ENCODE data around the gene SEMA6C. TPM values are rescaled to one million over a fixed set of nuclear protein-coding genes. Genes with fewer than 3 reads are reported as not detected.

The SEMA6C gene
- total RNA-seq, 1 donor from 2014 or later = 4.8 TPM

DNA sequence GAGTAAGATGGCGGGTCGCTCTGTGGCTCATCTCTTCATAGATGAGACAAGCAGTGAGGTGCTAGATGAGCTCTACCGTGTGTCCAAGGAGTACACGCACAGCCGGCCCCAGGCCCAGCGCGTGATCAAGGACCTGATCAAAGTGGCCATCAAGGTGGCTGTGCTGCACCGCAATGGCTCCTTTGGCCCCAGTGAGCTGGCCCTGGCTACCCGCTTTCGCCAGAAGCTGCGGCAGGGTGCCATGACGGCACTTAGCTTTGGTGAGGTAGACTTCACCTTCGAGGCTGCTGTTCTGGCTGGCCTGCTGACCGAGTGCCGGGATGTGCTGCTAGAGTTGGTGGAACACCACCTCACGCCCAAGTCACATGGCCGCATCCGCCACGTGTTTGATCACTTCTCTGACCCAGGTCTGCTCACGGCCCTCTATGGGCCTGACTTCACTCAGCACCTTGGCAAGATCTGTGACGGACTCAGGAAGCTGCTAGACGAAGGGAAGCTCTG is 12.4 kb upstream of the SEMA6C start:
- DNase-seq (ENCODE audit: low spot score) = no peak

DNA sequence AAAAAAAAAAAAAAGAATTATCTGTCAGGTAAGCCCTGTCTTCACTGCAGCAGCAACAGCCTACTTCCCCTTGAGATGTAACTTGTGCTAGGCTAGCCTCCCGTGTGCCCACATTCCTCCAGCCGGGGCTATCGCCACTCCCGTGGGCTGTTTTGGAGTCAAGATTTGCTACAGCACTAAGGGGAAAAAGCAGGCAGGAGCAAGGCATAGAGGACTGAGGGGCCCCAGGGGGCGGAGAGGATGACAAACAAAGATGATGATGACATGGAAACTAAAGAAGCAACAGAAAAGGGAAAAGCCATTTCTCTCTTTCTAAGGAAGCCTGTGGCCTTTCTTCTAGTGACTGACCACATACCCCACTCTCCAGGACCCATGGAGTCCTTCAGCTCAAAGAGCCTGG is 11.9 kb upstream of the SEMA6C start:
- DNase-seq (ENCODE audit: low spot score) = no peak

DNA sequence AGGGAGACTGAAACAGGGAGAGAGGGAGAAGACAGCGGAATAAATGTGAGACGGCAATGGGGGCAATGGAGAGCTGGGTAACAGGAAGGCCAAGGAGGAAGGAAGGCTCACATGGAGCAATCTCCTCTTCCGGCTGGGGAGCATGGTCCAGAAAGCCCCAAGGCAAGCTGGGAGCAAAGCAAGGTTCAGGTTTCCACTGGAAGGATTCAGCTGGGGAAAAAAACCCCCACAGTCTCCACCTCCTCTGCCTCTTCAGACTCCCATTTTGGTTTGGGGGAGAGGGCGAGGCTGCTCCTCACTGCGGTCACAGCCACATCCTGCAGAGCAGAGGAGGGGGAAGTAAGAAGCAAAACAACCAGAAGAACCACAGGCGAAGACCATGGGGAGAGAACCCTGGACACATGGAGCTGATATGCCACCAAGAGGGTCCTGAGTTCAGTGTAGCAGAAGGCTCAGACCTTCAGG is 10.7 kb upstream of the SEMA6C start:
- no peak for DNase-seq (ENCODE audit: low spot score)

- no peak for DNase-seq (ENCODE audit: low spot score)
Observed at GRCh38 chr1:151156515-151156819, 10.0 kb upstream of the SEMA6C start, which contains the start of gene TNFAIP8L2. TNFAIP8L2 (plus strand) TSS chr1:151156649; CDS start chr1:151158698, 2,049 bp downstream.

- no peak for DNase-seq (ENCODE audit: low spot score)
Observed at GRCh38 chr1:151147665-151148064, 1.2 kb upstream of the SEMA6C start.

DNA sequence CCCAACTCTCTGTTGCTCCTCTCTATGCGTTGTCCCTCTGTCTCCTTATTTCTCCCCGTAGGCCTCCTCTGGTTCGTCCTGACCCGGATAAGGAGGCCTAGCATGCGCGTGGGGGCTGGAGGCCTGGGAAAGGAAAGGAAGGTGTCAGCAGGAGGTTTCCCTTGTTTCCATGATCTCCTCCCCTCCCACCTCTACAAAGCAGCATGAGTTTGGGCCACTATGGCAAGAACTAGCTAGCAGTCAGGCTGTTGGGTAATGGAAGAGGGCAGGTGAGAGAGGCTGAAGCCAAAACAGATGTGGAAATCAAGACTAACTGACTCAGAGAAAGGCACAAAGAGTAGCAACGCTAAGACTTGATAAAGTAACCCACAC is 687 bp upstream of the SEMA6C start:
- peak; percentile 65 for DNase-seq (ENCODE audit: low spot score)

DNA sequence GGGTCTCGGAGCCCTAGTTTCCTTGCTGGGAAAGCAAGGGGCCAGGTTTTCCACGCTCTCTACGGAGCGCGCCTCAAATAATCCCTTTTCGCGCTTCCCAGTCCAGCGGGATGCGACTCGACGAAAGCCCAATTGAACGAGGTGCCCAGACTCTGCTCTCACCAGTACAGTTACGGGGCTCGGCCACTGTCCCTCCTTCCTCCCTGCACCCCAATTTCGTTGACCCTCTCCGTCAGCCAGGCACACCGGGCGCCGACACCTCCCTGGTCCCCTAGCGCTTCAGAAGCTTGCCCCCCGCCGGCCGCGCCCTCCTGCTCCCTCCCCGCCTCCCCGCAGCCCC is 389 bp downstream of the SEMA6C start:
- DNase-seq (ENCODE audit: low spot score) = no peak

DNA sequence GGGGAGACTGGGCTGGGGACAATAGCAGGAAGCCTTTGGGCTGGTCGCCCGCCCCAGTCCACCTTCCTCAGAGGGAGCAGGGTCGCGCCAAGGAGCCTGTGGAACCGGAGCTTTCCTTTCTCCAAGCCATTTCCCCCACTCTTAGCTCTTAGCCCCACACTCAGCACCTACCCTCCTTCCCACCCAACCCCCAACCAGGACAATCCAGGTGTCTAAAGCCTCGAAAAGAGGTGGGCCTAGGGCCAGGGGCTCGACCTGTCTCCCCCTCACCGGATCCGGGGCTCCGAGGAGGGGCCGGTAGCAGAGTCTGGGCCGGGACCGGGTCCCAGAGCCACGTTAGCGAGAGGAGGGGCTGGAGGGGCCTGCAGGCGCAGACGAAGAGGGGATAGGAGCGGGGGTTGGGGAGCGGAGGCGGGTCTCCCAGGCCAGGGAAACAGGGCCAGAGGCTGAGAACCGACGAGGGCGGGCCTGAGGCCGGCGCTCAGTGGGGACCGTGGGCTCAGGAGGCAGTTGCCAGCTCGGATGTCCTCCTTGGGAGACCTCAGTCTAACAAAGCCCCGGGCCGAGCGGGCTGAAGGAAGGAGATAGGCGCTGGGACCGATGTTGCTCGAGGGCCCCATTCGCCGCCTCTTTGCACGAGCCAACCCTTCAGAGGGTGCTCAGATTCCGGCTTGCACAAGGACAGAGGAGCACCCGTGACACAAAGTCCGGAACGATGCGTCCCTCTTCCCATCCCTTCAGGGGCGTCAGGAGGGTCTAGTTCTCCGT is 943 bp downstream of the SEMA6C start:
- DNase-seq (ENCODE audit: low spot score) = no peak

DNA sequence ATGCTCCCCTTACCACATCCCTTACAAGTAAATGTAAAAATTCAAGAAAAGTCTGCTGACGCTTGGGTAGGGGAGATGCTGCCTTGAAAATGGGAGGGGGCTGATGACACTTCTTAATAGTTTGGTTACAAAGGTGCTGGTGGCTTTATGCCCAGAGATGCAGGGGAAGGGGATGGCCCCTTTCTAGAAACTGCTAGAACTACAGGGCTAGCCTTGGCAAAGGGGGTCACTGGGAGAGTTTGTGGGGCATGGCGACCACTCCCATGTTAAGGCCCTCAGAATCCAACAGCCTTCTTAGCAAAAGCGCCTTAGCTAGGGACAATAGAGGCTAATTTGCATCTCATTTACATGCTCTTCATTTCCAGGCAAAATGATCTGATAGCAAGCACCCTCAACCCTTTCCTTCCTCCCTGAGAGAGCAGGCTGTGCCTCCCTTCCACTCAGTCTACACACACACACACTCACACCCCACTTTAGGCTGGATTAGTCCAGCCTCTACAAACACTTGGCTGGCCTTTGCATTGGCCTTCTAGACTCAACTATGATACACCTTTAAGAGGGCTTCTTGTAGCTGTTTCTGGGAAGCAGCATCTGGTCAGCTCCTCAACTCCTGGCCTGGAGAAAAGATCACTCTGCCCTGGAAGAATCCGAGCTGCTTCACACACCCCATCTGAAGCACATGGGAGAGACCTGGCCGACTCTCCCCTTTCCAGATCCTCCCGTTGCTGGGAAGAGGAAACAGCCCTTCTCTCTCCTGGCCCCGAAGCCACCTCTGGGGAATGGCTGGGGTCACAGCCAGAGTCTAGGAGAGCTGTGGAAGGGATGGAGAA is 1.7 kb downstream of the SEMA6C start:
- no peak for DNase-seq (ENCODE audit: low spot score)

DNA sequence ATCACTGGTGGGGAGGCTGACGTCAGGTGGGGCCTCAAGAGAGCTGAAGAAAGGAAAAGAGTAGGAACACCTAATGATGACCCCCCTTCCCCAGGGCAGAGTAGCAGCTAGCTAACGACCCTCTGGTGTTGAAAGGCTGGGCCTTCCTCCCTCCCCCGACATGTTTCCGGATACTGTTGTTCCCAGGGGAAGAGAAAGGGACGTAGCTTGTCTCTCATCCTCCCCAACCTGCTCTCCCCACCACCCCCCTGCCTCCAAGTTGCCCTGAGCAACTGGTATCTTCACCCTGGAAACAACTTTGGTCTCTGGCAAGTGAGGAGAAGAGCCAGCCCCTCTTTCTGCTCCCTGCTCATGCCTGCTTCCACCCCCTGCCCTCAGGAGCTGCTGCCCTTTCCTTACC is 2.4 kb downstream of the SEMA6C start:
- no peak for DNase-seq (ENCODE audit: low spot score)

- DNase-seq (ENCODE audit: low spot score) = no peak
Observed at GRCh38 chr1:151143057-151143435, 3.4 kb downstream of the SEMA6C start.

- peak; percentile 79 for DNase-seq (ENCODE audit: low spot score)
Observed at GRCh38 chr1:151142411-151143056, 3.9 kb downstream of the SEMA6C start.

DNA sequence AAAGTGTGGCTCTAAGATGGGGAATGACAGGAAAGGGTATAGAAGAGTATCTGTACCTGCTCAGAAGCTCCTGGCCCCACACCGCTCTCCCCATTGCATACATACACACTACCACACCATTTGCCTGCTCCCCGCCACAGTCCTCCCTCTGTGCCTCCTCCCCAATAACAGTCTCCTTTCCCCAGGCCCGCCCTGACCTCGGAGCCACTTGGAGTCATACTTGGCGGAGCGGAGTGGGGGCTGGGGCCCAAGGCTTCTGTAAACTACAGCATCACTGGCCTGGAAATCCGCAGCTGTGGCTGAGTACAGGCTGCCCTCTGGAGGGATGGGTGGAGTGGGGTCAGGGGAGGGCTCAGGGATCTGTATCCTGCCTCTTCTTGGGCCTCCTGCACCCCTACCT is 8.6 kb downstream of the SEMA6C start:
- peak; percentile 72 for DNase-seq (ENCODE audit: low spot score)

DNA sequence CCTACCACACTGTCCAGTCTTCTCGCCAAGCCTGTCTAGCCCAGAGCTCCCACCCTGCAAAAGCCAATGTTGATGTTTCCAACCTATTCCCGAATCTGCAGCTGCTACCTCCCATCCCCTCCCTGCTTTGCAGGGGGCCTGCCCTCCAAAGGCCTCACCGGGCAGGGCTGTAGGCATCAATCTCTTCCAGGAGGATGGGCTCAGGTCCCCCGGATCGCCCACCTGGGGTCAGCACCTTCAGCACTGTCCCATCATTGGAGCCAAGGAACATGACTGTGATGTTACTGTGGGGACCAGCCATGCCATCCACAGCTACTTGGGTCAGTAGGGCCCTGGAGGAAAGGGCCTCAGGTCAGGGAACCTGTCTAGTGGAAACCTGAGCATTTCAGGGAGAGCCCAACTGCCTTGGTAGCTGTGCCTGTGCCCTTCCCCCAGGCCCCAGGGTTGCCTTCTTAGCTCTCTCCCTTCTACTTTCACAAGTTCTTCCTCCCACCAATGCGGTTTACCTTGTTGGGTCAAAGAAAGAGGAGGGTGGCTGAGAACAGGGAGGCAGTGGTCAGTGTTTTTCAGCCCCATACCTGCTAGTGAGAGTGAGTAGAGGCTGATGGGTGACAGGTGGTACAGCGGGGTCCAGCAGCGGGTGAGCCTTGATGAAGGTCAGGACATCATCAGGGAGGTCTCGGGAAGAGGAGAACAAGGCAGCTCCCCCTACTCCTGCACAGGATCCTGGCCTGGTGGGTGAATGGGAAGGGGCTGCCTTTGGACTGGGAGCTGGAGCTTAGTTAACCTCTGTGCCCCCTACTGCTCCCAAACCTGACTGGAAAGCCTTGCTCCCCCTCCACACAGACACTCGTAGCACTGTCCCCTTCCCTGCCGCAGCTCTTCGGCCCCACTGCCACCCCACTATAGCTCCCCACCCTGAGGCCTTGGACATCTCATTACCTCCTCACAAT is 10.7 kb downstream of the SEMA6C start:
- DNase-seq (ENCODE audit: low spot score) = peak; percentile 83

DNA sequence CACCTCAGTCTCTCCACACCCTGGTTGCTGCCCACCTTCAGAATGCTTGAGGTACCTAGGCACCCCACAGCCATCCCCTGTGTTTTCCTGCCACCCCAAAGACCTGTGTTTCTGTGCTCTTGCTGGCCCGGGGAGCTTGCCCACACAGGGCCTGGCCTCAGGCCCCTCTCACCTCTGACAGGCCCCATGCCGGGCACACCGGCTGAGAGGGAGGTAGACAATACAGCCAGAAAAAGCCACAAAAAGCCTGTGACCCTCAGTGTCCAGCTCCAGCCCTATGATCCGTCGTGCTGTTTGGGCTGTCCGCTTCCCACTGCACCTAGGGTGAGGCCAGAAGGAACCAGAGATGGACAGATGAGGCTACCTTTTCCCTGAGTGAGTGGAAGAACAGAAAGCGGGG is 11.4 kb downstream of the SEMA6C start:
- peak; percentile 75 for DNase-seq (ENCODE audit: low spot score)

- no peak for DNase-seq (ENCODE audit: low spot score)
Observed at GRCh38 chr1:151134396-151134795, 12.0 kb downstream of the SEMA6C start.

DNA sequence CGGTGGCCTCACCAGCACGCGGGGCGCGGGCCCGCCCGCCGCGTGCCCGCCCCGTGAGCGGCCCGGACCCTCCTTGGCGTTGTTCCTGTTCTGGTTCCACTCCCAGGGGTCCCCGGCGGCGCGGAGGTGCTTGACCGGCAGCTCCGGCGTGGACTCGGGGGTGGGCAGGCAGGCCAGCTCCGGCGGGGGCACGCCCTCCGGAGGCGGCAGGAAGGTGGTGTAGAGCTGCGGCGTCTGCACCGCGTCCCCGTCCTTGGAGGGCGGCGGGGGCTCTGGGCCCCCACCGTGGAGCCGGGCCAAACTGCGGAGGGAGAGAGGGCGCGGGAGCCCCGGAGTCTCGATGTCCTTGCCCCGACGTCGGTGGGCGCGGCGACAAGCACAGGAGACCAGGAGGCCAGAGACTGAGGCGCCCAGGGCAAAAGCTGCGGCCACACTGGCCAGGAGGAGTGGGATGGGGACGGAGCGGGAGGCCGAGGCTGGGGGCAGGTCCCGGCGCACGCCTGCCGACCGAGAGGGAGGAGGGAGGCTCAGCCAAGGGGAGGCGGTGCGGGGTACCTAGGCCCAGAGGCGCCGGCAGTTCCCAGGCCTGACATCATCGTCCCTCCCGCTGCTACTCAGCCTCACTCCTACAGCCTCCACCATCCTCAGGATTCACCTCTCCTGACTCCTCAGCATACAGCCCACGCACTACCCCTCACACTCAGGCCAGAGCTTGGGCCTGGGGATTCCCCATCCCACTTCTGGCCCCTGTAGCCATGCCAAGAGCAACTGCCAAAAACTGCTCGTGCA is 13.2 kb downstream of the SEMA6C start:
- peak; percentile 81 for DNase-seq (ENCODE audit: low spot score)

- DNase-seq (ENCODE audit: low spot score) = peak; percentile 88
Observed at GRCh38 chr1:151132335-151133017, 14.0 kb downstream of the SEMA6C start.

DNA sequence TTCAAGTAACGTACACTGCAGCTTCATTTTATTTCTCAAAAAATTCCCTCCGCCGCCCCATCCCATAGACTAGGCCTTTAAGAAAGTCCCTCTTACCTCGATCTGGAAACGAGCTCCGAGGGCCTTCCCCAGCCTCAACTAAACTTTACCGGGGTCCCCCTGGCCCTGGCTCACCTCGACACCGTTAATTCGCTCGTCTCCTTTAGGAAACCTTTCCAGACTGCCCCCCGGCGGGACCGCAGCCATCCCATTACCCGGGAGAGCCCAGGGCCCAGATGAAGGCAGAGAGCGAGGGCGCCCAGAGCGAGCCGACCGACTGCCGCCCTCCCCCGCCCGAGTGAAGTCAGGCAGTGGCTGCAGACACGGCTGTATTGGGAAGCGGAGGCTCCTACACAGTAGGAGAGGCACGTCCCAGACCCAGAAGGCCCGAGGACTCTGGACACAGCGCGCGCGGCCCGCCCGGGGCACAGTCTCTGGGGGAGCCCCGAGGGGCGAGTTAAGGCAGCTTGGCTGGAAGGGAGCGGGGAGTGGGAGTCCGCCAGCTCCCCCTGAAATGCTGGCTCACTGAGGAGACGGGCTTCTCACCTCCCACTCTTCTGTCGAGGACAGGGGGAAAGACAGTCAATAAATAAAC is 14.6 kb downstream of the SEMA6C start:
- peak; percentile 84 for DNase-seq (ENCODE audit: low spot score)
